T-helper 1 cell (primary cell): ENCODE data around the gene KATNIP.
"Not testable (repeated sequence)": the region's sequence is repeated elsewhere in the genome, so short reads cannot be mapped to it uniquely, and the experiment has no call there.

Experiments
- DNase-seq, 5 donors: peaks; one replicate each; pipeline ENCODE4 v3.0.0-alpha.2; 2012 to 2020

KATNIP gene

DNA sequence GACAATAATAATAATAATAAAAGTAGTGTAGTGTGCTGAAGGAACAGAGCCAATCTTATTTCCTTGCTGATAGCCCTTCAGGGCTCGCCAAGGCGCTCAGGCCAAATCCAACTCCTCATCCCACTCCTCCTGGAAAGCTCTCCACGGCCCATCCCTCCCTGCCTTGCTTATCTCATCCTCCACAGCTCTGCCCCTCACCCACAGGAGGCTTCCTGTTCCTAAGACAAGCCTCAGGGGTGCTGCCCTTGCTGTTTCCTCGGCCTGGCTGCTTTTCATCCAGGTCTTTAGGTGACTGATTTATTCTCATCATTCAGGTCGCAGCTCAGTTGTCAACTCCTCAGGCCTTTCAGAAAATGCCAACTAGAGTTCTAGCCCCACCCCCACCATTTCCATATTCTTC is 11.4 kb upstream of the KATNIP start:
- DNase-seq: no peak

DNA sequence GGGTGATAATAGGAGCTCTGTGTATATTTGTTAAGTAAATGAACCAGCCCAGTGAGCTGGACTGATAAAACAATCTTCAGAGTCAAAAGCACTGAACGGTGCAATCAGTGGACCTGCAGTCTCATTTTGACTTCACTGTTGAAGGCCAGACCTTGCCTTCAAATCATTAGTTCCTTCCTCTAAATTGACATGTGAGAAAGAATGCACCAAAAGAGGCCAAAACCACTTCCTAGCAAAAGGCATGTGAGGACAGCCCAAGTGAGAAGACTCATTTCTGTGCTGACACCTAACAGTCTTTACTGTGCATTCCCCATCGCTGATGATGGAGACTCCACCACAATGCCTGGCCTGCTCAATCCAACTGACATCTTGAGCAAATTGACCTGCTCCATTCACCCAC is 10.8 kb upstream of the KATNIP start:
- peak in 1 of 5 donors; percentile 6 for DNase-seq

DNA sequence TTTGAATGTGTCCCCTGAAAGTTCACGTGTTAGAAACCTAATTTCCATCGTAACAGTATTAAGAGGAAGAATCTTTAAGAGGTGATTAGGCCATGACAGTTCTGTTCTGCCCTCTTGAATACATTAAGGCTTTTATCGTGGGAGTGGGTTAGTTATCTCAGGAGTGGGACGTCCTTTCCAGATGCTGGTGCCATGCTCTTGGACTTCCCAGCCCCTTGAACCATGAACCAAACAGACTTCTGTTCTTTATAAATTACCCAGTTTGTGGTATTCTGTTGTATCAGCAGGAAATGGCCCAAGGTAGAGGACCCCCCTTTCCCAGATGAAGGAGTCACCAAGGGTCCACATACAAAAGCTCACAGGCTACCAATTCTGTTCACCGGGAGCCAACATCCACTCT is 10.3 kb upstream of the KATNIP start:
- DNase-seq: no peak

DNA sequence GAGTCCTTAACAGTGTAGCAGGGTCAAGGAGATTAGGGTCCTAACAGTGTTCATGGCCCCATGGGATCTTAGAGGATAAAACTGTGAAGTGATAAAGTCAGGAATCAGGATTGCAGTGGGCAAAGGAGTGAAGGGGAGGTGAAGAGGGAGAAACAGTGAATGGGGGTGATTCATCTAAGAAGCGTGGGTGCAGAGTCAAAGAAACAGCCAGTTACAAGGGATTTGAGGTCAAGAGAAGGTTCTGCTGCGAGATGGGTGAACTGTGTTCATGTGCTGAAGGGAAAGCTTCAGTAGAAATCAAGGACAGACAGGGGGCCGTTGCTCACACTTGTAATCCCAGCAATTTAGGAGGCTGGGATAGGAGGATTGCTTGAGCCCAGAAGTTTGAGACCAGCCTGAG is 6.1 kb upstream of the KATNIP start:
- DNase-seq: no peak

DNA sequence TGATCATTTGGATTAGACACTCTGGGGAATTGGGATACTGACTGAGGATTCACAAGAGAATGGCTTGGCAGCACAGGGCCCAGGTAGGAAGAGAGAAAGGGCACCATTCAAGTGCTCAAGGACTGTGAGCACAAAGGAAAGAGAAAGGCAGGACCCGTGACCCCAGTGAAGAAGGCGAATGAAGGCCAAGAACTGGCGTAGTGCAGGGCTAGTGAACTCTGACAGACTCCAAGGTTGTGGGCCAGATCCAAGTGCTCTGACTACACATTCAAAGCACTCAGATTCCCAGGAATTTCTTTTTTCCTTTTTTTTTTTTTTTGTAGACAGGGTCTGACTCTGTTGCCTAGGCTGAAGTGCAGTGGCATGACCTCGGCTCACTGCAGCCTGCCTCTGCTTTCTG is 5.3 kb upstream of the KATNIP start:
- no peak for DNase-seq

DNA sequence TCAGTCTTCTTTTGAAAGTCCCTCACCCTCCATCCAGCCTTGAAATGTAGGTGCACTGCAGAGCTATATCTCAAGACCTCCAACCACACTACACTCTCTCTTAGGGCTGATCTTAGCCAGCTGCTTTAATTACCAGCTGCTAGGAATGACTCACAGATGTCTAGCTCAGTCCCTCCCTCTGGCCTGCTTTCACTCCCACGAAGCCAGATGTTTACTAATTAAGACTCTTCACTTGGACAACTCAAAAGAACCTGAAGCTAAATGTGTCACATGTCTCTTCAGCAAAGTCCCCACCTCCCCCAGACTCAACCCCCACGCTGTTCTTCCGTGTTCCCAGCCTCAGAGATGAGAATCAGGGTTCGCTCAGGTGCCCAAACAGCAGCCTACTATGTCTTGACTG is 2.8 kb upstream of the KATNIP start:
- DNase-seq: peak in 1 of 5 donors; percentile 19

DNA sequence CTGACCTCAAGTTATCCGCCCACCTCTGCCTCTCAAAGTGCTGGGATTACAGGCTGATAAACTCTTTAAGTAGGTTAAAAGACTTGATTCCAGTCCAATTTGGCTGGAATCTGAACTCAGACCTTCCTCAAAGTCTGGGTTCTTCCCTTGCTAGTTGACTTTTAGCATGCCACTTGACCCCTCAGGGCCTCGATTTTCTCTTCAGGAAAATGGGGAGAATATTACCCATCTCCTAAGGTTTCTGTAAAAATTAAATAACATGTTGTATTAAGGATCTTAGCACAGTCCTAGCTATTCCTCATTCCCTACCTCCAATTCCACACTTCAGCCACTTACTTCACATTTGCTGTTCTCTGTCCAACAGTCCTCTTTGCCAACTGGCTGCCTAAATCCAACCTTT is 2.1 kb upstream of the KATNIP start:
- no peak for DNase-seq

DNA sequence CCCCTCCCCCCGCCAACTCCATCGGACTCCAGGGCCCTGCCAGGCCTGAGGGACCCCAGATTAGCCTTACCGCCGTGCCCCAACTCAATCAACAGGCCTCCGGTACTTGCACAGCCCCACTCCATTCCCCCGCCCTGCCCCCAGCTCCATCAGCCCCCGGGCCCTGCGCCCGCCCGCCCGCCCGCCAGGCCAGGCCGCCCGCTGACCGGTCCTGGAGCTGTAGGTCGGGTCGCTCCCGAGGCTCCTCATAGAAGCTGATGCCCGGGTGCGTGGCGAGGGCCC is 539 bp upstream of the KATNIP start:
- DNase-seq: peak in 2 of 5 donors; percentile 2 to 10

DNA sequence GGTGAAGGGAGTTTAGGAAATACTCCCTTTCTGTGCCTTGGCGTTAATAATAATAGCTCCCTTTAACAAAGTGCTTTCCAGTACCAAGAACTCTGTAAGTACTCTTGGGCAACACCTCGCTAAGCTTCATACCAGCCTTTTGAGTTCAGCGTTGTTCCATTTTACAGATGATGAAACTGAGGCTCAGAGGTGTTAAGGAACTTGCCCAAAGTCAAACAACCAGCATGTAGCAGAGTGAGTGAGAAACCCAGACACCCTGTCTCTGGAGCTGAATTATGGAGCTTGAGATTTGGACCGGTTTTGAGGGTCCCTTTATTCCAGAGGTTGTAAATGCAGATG is 607 bp downstream of the KATNIP start:
- no peak for DNase-seq

DNA sequence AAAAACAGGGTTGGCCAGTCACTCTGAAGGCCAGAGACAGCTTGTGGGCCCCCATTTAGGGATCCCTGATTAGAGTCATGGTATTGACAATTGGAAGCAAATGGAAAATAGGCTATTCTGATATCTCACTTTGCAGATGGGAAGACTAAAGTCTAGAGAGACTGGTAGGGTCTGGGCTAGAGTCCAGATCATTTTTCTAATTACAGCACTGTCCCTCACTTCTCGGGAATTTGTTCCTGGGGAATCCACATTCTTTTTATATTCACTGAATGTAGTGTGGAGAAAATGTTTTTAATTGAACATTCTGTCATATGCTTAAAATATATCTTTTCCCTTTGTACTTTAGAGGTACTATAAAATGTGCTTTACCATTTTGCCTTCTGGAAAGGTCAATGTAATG is 1.1 kb downstream of the KATNIP start:
- DNase-seq: no peak

DNA sequence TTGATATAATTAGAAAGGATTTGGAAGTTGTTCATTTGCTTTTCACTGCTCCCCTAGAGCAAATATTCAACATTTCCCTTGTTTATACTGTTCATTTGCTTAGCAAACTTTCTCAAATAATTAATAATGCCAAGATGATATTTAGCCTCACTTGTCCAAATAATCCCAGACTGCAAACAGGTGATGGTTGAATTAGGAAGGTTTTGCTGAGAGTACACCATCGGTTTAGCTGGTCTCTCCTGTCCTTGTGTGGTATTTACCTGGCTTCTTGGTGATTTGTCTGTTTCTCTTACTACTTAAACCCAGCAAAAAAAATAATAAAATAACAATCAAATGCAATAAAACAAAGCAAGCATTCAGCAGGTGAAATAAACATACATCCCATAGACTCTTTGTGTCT is 6.5 kb downstream of the KATNIP start:
- DNase-seq: no peak

DNA sequence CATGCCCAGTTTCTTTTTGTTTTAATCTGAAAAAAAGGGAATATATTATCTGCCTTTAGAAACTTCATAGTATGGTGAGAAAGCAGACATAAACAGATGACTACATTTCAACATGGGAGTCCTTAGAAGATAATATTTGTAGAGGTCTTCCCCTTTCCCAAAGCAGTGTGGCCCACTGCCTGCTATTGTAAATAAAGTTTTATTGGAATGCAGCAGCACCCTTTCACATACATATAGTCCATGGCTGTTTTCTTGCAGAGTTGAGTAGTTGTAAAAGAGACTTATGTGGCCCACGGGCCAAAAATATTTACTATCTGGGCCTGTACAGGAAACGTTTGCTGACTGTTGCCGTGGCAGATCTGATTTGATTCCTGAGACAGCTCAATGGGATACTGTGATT is 8.5 kb downstream of the KATNIP start:
- DNase-seq: no peak

DNA sequence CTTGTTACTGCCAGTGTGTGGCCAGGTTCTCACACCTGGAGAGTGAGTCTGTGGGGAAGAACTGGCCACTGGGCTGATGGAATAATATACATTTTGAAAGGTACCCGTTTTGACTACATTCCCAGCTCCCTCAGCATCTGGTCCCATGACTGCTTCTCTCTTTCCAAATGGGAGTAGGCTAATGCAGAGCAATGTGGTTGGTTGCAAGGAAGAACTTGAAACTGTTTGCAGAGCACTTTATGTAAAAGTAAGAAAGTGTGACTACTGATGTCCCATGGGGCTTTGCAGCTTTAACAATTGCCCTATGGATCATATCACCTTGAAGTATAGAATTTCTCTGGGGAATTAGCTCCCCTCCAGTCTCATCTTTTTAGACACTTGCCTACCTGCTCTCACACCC is 9.0 kb downstream of the KATNIP start:
- DNase-seq: no peak

DNA sequence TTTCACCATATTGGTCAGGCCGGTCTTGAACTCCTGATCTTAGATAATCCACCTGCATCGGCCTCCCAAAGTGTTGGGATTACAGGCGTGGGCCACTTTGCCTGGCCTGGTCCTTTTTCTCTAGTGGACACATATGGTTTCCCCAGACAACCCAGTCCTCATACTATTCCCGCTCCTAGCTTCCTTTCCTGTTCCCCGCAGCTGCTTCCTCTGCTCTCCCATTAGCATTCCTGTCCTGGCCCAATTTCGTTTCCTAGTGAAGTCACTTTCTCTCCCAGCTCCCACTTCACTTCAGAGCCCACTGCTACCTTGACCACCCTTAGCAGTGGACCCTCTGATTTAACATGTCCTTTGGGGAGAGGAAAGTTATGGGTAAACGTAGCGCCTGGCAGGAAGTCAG is 11.3 kb downstream of the KATNIP start:
- no peak for DNase-seq

DNA sequence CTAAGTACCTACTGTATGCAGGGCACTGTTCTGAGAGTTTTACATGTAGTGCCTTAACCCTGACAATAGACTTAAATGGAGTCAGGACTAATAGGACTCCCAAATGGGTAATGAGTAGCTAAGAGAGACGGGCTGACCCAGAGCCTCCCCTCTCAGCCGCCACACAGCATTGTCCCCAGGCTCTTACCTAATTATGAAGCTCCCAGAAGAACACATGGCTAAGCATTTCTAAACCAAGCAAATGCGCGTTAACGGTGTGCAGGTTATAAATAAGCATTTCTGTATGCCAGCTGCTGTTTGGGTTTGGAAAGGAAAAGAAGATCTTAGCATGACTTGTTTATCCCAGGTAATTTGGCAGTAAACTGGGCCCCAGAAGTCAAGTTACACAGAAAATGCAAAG is 14.3 kb downstream of the KATNIP start:
- no peak for DNase-seq

DNA sequence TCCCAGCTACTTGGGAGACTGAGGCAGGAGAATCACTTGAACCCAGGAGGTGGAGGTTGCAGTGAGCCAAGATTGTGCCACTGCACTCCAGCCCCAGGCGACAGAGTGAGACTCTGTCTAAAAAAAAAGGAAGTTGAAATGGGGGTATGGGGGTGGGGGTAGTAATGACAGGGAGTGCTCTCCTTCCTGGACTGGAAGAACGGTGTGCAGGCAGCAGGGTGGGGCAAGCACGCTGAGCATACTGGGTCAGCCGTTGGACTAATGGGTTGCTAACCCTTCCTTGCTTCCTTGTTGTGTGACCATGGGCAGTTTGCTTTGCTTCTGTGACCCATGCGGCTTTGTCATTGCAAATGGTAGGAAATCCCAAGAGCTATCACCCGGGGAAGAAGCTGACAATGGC is 16.5 kb downstream of the KATNIP start:
- DNase-seq: no peak

DNA sequence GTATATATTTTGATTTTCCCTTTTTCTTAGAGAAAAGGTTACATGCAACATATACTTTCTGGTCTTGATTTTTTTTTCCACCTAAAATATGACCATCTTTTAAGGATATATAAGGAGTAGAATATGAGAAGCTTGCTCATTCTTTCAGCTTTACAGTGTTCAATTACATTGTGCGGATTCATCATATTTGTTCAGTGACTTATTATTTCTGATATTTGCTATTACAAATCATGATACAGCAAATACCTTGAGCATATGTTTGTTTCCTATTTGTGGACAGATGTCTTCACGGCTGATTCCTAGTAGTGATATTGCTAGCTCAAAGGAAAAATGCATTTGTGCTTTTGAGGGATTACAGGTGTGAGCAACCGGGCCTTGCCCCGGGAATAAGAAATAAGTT is 18.1 kb downstream of the KATNIP start:
- no peak for DNase-seq

DNA sequence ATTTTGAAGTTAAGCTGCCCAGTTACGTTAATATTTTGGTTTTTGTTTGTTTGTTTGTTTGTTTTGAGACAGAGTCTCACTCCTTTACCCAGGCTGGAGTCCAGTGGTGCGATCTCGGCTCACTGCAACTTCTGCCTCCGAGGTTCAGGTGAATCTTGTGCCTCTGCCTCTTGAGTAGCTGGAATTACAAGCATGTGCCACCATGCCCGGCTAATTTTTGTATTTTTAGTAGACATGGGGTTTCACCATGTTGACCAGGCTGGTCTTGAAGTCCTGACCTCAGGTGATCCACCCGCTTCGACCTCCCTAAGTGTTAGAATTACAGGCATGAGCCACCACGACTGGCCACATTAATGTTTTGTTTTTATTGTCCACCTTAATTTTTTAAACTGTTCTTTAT is 21.0 kb downstream of the KATNIP start:
- not testable (repeated sequence) for DNase-seq

DNA sequence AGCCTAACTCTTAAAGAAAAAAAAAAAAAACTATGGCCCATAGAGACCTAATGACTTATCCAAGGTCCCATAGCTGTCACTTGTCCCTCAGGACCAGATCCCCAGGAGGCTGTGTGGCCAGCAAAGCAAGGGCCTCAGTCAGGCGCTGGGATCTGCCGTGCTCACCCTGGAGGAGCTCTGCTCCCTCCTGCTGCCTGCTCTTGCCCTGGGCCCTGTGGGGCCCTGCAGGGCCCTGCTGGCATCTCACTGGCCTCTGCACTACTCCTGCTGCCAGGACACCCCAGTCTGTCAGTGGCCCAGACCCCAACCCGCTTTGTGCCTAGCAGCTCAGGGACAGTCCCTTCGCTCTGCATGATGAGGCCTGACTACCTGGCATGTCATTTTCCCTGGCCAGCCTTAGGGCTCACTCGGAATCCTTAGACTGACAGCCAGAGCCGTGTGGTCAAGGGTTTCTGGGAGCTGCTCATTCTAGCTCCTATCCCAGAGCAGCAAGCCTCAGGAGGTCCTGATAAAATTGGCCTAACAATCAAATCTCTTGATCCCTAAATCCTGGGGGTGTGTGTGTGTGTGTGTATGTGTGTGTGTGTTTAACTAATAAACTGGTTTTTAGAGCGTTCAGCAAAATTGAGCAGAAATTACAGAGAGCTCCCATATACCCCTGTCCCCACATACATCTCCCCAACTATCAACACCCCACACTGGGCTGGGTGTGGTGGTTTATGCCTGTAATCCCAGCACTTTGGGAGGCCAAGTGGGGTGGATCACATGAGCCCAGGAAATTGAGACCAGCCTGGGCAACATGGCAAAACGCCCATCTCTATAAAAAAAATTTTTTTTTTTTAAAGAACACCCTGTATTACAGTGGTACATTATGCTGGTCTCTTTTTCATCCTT is 21.7 kb downstream of the KATNIP start:
- DNase-seq: no peak

DNA sequence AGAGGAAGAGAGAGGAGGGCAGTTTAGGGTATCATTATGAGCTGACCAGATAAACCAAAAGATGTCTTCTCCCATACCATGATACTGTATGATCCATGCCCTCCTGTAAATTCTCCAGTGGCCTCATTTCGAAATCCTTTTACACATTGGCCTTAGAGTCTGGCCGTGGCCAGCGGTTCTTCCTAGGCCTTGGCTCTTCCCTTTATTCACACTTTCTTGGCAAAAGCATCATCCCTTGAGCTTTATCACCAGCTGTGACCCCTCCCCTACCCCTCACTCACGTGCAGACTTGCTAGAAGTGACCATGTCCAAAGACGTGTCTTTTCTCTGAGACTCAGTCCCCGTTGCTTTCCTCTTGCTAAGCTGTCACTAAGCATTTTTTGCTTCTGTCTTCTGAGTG is 22.8 kb downstream of the KATNIP start:
- no peak for DNase-seq

DNA sequence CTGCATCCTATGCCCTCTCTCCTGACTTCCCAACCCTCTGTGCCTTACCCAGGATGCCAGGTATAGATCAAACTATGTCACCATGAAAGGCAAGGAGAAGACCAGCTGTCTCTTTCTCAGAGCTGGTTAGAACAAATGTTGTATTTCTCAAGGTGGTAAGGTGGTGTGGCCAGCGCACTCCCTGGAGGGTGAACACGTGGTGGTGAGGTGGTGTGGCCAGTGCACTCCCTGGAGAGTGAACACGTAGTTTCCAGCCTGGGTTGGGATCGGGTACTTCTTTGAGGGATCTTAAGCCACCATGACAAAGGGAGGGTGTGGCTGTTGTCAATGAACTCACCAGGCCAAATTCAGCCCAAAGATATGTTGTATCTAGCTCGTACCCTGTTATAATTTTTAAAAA is 26.8 kb downstream of the KATNIP start:
- no peak for DNase-seq

DNA sequence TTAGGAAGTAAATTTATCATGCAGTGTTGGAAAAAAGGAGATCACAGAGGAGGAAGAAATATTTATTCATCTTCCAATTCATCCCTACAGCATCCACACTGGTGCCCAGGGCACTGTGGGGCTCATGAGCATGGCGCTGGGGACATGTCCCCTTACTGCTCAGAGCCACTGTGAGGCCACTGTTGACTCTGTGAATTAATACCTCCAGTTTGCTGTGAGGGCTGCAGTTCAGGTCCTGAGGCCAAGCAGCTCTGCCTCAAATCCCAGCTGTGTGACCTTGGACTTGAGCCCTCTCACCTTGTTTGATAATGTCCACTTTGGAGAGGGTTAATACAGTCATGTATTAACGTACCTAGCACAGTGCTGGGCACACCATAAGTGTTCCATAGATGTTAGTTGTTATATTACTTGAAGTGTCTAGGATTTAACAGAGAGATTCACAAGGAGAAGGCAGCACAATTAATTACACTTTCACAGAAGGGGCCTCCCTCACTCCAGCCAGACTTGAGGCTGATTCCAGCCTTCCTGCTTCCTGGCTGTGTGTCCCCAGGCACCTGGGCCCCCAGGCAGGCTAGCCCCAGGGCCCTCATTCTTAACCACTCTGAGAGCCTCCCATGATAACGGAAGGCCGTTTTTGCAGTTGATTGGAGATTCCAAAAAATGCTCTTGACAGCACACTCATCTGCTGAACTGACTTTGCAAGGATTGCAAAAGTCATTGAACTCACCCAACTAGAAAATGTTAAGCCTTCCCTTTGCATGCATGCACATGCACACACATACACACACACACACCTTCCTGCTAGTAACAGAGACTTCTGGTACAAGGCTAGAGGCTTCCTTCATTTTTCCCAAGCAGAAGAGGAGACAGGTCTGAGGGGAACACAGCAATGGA is 29.4 kb downstream of the KATNIP start:
- DNase-seq: no peak

DNA sequence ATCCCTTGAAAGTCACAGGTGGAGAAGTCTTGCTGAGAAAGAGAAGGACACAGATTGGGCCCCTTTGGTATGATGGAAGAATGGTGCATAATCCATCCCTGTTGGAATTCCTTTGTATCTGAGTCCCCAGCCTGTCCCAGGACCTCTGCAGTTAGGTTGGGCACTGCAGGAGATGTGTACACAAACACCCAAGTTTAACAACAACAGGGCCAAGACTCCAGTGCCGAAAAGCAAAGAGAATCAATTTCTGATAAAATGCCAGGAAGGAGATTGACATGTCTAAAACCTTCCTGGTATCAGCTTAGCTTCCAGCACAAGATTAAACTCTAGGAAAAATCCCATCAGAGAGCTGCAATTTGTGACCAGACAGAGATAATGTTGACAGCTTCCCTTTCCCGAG is 32.9 kb downstream of the KATNIP start:
- DNase-seq: no peak

DNA sequence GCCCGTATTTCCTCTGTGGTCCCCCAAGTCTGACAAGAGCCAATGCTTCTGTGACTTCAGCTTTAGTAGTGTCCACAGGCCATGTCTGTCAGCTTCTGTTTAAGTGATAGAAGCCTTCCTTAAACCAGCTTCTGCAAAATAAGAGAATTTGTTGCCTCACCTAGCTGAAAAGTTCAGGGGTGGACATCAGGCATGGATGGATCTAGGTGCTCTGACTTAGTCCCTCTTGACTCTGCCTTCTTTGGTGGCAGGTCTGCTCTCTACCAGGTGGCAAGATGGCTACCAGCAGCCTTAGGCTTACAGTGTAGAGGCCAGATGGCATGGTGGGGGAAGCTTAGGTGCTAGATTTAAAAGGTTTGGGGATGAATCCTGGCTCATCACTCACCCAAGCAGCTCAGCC is 33.7 kb downstream of the KATNIP start:
- no peak for DNase-seq

DNA sequence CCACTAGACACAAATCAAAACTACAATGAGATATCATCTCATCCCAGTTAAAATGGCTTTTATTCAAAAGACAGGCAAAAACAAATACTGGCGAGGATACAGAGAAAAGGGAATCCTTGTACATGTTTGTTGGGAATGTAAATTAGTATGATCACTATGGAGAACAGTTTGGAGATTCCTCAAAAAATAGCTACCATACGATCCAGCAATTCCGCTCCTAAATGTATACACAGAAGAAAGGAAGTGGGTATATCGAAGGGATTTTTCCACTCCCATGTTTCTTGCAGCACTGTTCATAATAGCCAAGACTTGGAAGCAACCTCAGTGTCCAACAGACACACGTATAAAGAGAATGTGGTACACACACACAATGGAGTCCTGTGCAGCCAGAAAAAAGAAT is 35.3 kb downstream of the KATNIP start:
- no peak for DNase-seq
